Endodermal cell (in vitro differentiated cells): ENCODE data around the gene NEK4. TPM values are rescaled to one million over a fixed set of nuclear protein-coding genes. Genes with fewer than 3 reads are reported as not detected.

ENCODE experiments used
- DNase-seq: peaks from one replicate; pipeline ENCODE4 v3.0.0-alpha.2; 2017
- H3K27ac ChIP-seq: 2 replicates; pipeline ENCODE4 v1.5.1; 2013; ENCODE audit warnings: mild to moderate bottlenecking, low read depth, low read length, moderate library complexity
- H3K27me3 ChIP-seq: 2 replicates; pipeline ENCODE4 v1.6.1; 2013; ENCODE audit warnings: mild to moderate bottlenecking, low read length, moderate library complexity; ENCODE audit not compliant: insufficient read depth, control insufficient read depth, poor library complexity, severe bottlenecking
- H3K36me3 ChIP-seq: 2 replicates; pipeline ENCODE4 v1.7.0; 2013; ENCODE audit warnings: mild to moderate bottlenecking, low read length, moderate library complexity; ENCODE audit not compliant: control insufficient read depth, insufficient read depth
- H3K4me1 ChIP-seq: one replicate; pipeline ENCODE4 v1.7.0; 2013; ENCODE audit warnings: low read length; ENCODE audit not compliant: control insufficient read depth, insufficient read depth
- H3K4me3 ChIP-seq: 2 replicates; pipeline ENCODE4 v1.5.1; 2013; ENCODE audit warnings: mild to moderate bottlenecking, low read length, moderate library complexity
- H3K9ac ChIP-seq: 2 replicates; pipeline ENCODE4 v1.6.1; 2013; ENCODE audit warnings: mild to moderate bottlenecking, low read length, moderate library complexity; ENCODE audit not compliant: poor library complexity, severe bottlenecking; ENCODE audit errors: extremely low read depth
- H3K9me3 ChIP-seq: 2 replicates; pipeline ENCODE4 v1.6.1; 2013; ENCODE audit warnings: mild to moderate bottlenecking, low read length, moderate library complexity; ENCODE audit not compliant: control insufficient read depth
- H3K27ac Mint-ChIP-seq: 2 replicates; pipeline ENCODE4 v1.8.0; 2020; ENCODE audit warnings: mixed read lengths
- H3K27me3 Mint-ChIP-seq: 2 replicates; pipeline ENCODE4 v1.8.0; 2021; ENCODE audit warnings: mild to moderate bottlenecking, mixed read lengths; ENCODE audit not compliant: insufficient read depth
- H3K36me3 Mint-ChIP-seq: 2 replicates; pipeline ENCODE4 v1.8.0; 2020; ENCODE audit warnings: low read depth, mixed read lengths
- H3K4me1 Mint-ChIP-seq: 2 replicates; pipeline ENCODE4 v1.8.0; 2020; ENCODE audit warnings: mixed read lengths
- H3K4me3 Mint-ChIP-seq: 2 replicates; pipeline ENCODE4 v1.8.0; 2020; ENCODE audit warnings: mild to moderate bottlenecking, moderate library complexity, mixed read lengths
- H3K9me3 Mint-ChIP-seq: 2 replicates; pipeline ENCODE4 v1.8.0; 2020; ENCODE audit warnings: mild to moderate bottlenecking, mixed read lengths
- CTCF ChIP-seq: fragments of 200-600 bp; sonication (generic); conservative IDR thresholded peaks from 2 replicates; pipeline ENCODE4 v1.5.0; 2021; ENCODE audit warnings: antibody characterized with exemption, mild to moderate bottlenecking
- WGBS, 2 experiments: methylation state at CpG; one replicate each; pipeline versions ENCODE4 v1.1.5 to v1.1.7; 2013; ENCODE audit warnings: missing lambda C conversion rate in 2 of 2, mixed read lengths in 1 of 2; ENCODE audit not compliant: insufficient coverage in 1 of 2, insufficient read length in 1 of 2; 5-methylcytosine and 5-hydroxymethylcytosine counted together
- total RNA-seq, 2 donors: library from RNA; stranded (reverse); fragmentation: NEBNext Ultra II Directional in 1 of 2; extraction: Animal tissue kit (Norgen Biotek cat#: 25700) in 1 of 2; gene quantifications; 2 replicates in 1 of 2; 3 replicates in 1 of 2; pipeline ENCODE4 v1.2.1, GENCODE V29; 2021

Gene NEK4
- total RNA-seq, 2 donors from 2014 or later: 44.2 to 49.5 TPM

- H3K4me3 Mint-ChIP-seq: peak overlapping the region; percentile 96
Measured at GRCh38 chr3:52707585-52707984, 63.2 kb downstream of the NEK4 start.

GRCh38 chr3:52705688-52706686 is 64.8 kb downstream of the NEK4 start, which contains the start of the genes GLT8D1 and SPCS1:
Gene GLT8D1, minus strand, starts transcription at chr3:52705791. Its CDS starts 5,331 bp downstream, at chr3:52700460.
Gene SPCS1, plus strand, starts transcription at chr3:52706106. Its CDS starts 141 bp downstream, at chr3:52706247.
- peak within 1 kb of the TSS; percentile 94 for H3K27ac Mint-ChIP-seq
- TF ChIP-seq CTCF: no peak
- H3K27me3 Mint-ChIP-seq: no peaks in the 10 kb centered on the region

More at GRCh38 chr3:52707585-52707984, 63.2 kb downstream of the NEK4 start:
- H3K27ac ChIP-seq: no peak overlapping the region
- TF ChIP-seq CTCF: no peak
- no peak for DNase-seq
- peak overlapping the region; percentile 100 for H3K4me3 ChIP-seq
- no peak overlapping the region for H3K9ac ChIP-seq
- H3K27me3 Mint-ChIP-seq: no peaks in the 10 kb centered on the region
- no peaks in the 10 kb centered on the region for H3K9me3 Mint-ChIP-seq
- H3K4me1 ChIP-seq: no peaks in the 10 kb centered on the region
- H3K36me3 Mint-ChIP-seq: peaks cover 27% of the 10 kb centered on the region
- no peaks in the 10 kb centered on the region for H3K27me3 ChIP-seq
- no peaks in the 10 kb centered on the region for H3K9me3 ChIP-seq
- peaks cover 7% of the 10 kb centered on the region for H3K4me1 Mint-ChIP-seq
- WGBS, 2 experiments: 91 to 93% methylated on average over 3 to 4 of the region's 4 CpGs
- peaks cover 38% of the 10 kb centered on the region for H3K36me3 ChIP-seq
- no peak overlapping the region for H3K27ac Mint-ChIP-seq

GRCh38 chr3:52705438-52705687 is 65.4 kb downstream of the NEK4 start:
- TF ChIP-seq CTCF: no peak
- Mint-ChIP-seq H3K36me3 (peaks cover 17% of the 10 kb centered on the region), H3K9me3 (no peaks in the 10 kb centered on the region), H3K4me3 (peak overlapping the region; percentile 96), H3K27me3 (no peaks in the 10 kb centered on the region), H3K27ac (peak overlapping the region; percentile 72), H3K4me1 (peaks cover 7% of the 10 kb centered on the region)
- no peak for DNase-seq
- Histone ChIP-seq H3K4me3 (peak overlapping the region; percentile 100), H3K27me3 (no peaks in the 10 kb centered on the region), H3K4me1 (no peaks in the 10 kb centered on the region), H3K27ac (peak overlapping the region; percentile 66), H3K36me3 (peaks cover 21% of the 10 kb centered on the region), H3K9ac (peak overlapping the region; percentile 79), H3K9me3 (no peaks in the 10 kb centered on the region)
- 0% methylated on average over 10 to 25 of the region's 25 CpGs for WGBS, 2 experiments

More at GRCh38 chr3:52705688-52706686, 64.8 kb downstream of the NEK4 start, which contains the start of the genes GLT8D1 and SPCS1:
- Mint-ChIP-seq H3K36me3 (peaks cover 17% of the 10 kb centered on the region), H3K4me1 (peaks cover 7% of the 10 kb centered on the region), H3K9me3 (no peaks in the 10 kb centered on the region), H3K4me3 (peak within 1 kb of the TSS; percentile 96)
- DNase-seq: peak; percentile 93
- H3K27me3 ChIP-seq: no peaks in the 10 kb centered on the region
- WGBS, 2 experiments: 0% methylated on average over 31 to 94 of the region's 94 CpGs
- H3K9me3 ChIP-seq: no peaks in the 10 kb centered on the region
- H3K4me1 ChIP-seq: no peaks in the 10 kb centered on the region
- H3K27ac ChIP-seq: peak within 1 kb of the TSS; percentile 69
- H3K9ac ChIP-seq: peak within 1 kb of the TSS; percentile 79
- H3K36me3 ChIP-seq: peaks cover 24% of the 10 kb centered on the region
- peak within 1 kb of the TSS; percentile 100 for H3K4me3 ChIP-seq
